HG03280 (cell line): ENCODE results near the gene CD58.
A peak's percentile ranks its signal among the peaks of the same experiment; 100 is the strongest.

ENCODE experiments used
- ATAC-seq: cut with Tn5 transposase; IDR thresholded peaks from one replicate; pipeline ENCODE4 v1.9.1; 2021; ENCODE audit warnings: mild to moderate bottlenecking, moderate library complexity; ENCODE audit not compliant: unreplicated experiment

The CD58 gene

GRCh38 chr1:116494353-116494692, 76.5 kb downstream of the CD58 start:
- no peak for ATAC-seq

GRCh38 chr1:116493484-116494352, 77.1 kb downstream of the CD58 start:
- ATAC-seq = no peak

DNA sequence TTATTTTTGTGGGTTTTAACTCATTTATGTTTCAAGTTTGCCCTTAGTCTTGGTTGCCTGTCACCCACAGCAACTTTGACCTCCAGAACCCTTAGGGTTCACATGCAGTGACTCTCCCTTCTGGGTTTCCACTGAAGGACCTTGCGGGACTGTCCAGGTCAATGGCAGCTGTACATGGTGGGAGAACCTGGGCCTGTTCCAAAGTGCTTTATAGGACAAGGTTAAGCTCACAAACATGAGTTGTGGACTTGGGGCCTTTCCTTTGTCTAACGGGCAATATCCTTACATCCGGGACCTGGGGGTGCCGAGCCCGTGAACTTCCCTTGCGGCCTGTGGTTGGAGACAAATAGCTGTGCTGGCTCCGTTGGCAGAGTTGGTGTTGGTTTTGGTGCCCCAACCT, 77.8 kb downstream of the CD58 start:
- no peak for ATAC-seq

- ATAC-seq = no peak
Observed at GRCh38 chr1:116492358-116492811, 78.4 kb downstream of the CD58 start.

DNA sequence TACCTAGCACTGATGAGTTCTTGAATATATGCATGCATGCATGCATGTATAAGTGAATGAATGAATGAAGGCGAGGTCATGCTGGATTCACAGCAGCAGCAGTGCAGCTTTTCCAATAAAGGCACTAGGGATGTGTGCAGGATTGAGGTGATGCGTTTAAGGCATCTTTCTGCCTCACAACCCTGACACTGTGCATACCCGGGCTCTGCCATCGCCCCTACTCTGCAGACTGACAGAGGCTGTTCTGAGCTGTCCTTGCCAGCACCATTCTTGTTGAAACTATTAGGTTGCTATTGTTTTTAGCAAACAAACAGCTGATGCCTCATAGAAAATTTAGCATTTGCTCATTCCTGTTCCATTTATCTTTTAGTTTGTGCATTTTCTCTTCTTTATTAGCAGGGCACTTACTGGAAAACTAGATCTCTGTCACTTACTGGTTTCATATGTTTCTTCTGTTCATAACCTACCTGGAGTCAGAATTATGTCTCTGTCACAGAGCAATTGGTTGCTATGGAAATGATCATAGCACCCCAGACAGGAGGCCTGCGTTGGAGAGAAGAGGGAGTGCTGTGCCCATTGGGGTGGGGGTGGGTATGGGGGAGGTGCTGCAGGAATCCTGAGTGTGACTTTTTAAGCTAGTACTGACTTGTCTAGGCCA, 79.0 kb downstream of the CD58 start:
- no peak for ATAC-seq

DNA sequence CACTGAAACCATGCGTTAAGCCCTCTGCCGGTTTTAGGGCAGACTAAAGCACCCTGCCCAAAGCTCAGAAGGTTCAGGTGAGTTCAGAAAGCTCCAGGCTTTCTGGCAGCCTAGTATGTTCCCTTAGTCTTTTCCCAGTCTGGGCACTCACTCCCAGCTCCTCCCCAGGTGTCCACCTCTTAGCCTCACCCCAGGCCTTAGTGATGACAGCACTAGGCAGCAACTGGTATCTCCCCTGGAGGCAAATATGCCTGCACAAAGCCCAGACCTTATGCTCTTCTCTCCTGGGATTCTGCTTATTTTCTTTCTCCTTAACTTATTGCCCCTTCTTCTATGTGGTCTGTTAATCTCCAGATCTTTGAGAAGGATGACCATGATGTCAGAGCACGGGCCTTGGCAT, 80.2 kb downstream of the CD58 start:
- ATAC-seq = no peak

GRCh38 chr1:116489231-116489697, 81.6 kb downstream of the CD58 start:
- no peak for ATAC-seq

DNA sequence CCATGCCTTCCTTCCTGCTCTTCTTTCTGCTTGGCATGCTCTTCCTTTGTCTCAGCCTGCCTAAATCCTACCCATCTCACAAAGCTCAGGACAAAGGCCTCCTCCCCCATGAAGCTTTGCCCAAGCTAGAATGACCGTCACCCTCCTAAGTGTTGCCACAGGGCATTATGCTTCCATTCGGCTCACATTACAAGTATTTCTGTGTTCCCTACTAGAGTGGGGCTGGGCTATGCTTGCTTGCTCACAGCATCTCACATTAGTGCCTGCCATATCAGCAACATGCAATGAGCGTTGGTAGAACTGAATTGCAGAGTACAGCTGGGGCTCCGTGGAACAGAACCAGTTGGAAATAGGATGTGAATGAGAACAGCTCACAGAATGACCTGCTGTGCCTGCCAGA, 82.8 kb downstream of the CD58 start:
- no peak for ATAC-seq

- ATAC-seq = no peak
Observed at GRCh38 chr1:116487583-116487982, 83.2 kb downstream of the CD58 start.

- no peak for ATAC-seq
Observed at GRCh38 chr1:116487031-116487430, 83.8 kb downstream of the CD58 start.

DNA sequence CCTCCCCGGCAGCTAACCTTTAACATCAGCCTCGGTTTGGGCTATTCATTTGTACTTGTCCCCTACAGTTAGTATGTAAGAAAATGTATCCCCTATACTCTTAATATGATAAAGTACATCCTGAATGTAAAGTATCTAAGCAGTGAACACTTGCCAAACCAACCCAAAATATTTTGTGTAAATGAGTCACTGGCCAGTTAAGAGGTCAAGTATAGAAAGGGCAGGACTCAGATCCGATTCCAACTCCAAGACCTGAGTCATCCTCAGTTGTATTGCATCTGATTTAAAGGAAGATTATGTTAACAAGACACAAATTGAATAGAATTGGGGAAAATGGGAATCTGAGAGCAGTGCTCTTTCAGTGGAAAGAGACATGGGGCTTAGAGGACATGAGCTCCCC, 84.4 kb downstream of the CD58 start:
- no peak for ATAC-seq

GRCh38 chr1:116485976-116486375, 84.8 kb downstream of the CD58 start:
- ATAC-seq = no peak

DNA sequence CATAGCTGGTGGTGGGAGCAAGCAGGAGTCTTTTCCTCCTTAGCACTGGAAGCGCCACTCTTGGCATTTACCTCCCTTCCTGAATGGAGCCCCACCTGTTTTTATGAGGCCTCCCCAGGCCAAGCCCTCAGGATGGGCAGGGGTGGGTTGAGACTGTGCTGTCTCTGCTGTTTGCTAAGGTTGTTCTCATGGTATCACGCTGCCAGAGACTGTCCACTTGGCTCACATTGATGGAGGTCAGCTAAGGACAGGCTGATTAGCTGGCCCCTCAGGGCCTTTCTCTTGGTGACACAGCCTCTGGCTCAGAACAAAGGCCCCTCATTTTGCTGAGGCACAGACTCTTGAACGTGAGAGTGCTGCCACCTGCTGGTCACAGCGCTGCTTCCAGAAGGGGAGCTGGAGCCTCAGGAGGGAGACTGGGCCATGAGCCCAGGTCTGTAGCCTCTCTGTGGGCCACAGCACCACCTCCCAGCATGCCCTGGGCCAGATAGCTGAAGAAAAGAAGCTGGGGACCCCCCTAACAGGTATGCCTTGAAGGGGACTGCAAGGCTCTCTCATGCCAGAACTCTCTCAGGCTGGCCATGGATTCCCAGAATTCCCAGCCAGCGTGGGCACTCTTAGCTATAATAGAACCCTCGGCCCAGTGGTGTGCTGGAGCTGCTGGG, 85.6 kb downstream of the CD58 start:
- ATAC-seq = peak; percentile 78

DNA sequence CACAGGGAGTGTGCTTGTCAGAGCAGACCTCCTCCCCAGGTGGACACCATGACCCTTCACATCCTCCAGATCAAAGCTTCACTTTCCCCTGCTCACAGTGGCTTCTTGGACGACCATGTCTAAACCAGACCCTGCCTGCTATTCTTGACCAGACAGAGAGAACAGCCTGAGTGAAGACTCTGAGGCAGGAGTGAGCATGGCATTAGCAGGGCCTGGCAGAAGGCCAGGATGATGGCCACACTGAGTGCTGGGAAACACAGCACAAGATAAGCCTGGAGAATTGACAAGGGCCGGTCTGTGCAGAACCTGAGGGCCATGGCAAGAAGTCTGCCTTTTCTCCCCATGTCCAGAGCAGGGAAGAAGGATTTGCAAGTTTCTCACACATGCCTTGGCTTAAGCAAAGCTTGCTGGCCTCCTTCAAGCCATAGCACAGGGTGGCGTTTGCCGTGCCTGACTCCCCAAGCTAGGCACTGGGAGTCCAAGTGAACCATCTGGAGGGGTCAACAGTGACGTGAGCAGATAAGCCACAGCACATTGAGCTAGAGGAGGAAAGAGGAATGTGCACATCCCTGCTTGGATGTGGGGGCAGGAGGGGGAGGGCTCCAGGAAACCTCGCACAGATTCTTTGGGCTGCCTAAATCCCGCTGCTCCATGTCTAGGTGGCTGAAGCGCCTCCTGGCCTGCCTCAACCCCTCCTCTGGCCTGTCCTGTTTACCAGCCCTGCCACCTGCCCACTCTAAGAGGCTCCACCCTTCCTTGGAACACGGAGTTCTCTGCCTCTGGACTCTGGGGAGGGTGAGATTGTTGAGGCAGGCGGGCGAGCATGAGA, 87.1 kb downstream of the CD58 start:
- no peak for ATAC-seq

- ATAC-seq = no peak
Observed at GRCh38 chr1:116482490-116482889, 88.3 kb downstream of the CD58 start.

DNA sequence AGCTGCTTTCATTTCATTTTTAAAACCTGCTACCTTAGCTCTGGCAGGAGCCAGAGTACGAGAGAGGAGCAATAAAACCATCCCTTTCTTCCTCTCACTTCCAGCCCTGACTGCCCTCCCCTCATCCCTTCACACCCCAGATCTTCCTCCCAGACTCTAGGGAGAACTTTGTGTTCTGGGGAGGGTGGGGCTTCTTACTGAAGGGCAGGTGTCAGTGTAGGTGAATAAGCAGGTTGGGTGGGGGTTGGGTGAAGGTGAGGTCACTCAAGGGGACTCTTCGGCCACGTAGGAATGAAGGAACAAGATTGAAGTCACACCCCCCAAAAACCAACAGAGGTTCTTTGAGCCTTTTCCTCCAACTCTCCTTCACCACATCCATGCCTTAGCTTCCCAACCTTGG, 88.9 kb downstream of the CD58 start:
- no peak for ATAC-seq

- no peak for ATAC-seq
Observed at GRCh38 chr1:116478621-116479020, 92.2 kb downstream of the CD58 start.

GRCh38 chr1:116477429-116477828, 93.4 kb downstream of the CD58 start:
- ATAC-seq = no peak

- ATAC-seq = no peak
Observed at GRCh38 chr1:116476321-116476720, 94.5 kb downstream of the CD58 start.

DNA sequence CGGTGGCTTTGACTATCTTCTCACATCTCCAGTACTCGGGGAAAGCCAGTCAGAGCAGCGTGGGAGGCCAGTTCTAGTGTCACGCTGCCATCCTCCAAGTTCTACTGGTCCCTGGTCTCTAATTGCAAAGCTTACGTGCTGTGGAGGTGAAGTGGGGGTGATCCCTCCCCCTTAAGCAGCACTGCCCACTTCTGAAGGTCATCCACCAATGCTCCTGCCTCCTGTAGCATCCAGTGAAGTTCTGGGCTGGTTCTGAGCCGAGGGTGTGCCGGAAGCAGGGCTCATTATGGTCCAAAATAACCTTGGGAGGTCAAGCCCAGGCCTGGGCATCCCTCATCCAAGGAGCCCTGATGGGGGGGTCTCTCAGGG, 95.0 kb downstream of the CD58 start:
- ATAC-seq = no peak
